ENCODE results near the gene FOXF1.

DNA sequence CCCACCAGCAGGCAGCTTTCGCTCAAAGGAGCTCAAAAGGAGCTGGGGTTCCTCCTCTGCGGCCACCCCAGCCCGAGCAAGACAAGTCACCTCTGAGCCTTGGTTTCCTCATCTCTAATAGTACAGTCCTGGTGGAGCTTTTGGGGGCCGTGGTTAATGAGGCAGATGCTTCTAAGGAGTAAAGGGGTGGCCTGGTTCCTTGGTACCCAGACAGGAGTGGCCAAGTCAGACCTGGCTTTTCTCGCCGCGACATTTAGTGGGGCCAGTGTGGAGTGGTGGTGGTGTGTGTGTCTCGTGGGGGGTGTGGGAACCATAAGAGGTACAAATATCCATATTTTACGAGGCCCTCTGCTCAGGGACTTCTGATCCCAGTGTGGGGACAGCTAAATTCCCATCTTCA lies 6.7 kb downstream of the FOXF1 start:
- TF ChIP-seq, protein P1, sequence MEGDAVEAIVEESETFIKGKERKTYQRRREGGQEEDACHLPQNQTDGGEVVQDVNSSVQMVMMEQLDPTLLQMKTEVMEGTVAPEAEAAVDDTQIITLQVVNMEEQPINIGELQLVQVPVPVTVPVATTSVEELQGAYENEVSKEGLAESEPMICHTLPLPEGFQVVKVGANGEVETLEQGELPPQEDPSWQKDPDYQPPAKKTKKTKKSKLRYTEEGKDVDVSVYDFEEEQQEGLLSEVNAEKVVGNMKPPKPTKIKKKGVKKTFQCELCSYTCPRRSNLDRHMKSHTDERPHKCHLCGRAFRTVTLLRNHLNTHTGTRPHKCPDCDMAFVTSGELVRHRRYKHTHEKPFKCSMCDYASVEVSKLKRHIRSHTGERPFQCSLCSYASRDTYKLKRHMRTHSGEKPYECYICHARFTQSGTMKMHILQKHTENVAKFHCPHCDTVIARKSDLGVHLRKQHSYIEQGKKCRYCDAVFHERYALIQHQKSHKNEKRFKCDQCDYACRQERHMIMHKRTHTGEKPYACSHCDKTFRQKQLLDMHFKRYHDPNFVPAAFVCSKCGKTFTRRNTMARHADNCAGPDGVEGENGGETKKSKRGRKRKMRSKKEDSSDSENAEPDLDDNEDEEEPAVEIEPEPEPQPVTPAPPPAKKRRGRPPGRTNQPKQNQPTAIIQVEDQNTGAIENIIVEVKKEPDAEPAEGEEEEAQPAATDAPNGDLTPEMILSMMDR (IDR thresholded peaks at IDR 0.05), result no peak
- TF ChIP-seq ZFX (IDR thresholded peaks at IDR 0.05; ENCODE audit: borderline replicate concordance), result no peak

Measured in 22Rv1 (cell line).